ENCODE data around the gene ACE2.

The ACE2 gene

GRCh38 chrX:15547356-15547755, 53.4 kb downstream of the ACE2 start:
- H3K4me3 ChIP-seq (replicated peaks; ENCODE audit: low read depth, low read length), result no peak overlapping the region
- no peak for DNase-seq (ENCODE audit: extremely low read depth, low read depth)
- no peak for TF ChIP-seq CTCF (IDR thresholded peaks at IDR 0.05; ENCODE audit: low read depth, low read length, missing control alignments)

DNA sequence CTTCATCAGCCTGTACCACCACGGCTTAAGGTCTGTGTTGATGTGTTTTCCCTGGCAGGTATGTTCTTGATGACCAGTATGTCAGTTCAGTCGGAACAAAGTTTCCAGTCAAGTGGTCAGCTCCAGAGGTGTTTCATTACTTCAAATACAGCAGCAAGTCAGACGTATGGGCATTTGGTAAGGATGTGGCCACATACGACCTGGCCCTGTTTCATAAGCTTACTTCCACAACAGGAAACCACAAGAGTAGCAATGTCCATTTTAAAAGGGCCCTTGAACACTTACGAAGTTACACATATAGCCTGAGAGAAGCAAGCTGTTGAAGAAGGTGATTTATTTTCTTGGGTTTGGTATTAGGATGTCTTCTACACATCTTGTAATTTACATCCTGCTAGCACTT, 54.0 kb downstream of the ACE2 start:
- no peak for DNase-seq (ENCODE audit: extremely low read depth, low read depth)
- no peak for TF ChIP-seq CTCF (IDR thresholded peaks at IDR 0.05; ENCODE audit: low read depth, low read length, missing control alignments)
- H3K4me3 ChIP-seq (replicated peaks; ENCODE audit: low read depth, low read length), result no peak overlapping the region

DNA sequence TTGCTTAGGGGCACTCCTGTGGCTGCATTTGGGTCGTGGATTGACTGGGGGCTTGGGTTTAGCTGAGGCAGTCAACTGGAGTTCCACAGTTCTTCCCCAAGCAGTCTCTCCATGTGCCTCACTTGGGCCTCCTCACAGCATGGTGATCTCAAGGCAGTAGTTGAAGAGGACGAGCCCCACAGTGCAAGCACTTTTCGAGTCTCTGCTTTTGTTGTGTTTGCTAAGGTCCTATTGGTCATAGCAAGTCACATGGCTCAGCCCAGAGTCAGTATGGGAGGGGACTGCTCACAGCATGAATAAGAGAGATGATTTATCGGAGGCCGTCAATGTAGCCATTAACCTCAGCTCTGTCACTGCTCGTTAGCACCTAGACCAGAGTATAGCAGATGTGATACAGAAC, 70.4 kb downstream of the ACE2 start:
- H3K4me3 ChIP-seq (replicated peaks; ENCODE audit: low read depth, low read length), result no peak overlapping the region
- no peak for DNase-seq (ENCODE audit: extremely low read depth, low read depth)
- no peak for TF ChIP-seq CTCF (IDR thresholded peaks at IDR 0.05; ENCODE audit: low read depth, low read length, missing control alignments)

DNA sequence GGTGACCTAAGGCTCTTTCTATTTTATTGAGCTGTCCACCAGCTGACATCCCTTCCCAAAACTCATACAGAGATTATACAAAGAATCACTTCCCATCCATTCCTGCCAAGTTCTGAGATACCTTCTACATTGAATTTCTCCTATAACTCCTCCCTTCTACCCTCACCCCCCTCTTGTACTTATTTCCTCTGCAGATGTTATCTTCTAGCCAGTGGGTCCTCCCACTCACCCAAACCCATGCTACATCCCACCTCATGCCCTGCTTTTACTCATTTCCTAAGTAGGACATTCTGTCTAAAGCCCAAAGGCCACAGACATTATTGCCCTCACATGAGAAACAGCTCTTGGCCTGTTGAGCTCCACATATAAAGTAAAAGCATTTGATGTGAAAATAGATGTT, 71.6 kb downstream of the ACE2 start:
- TF ChIP-seq CTCF (IDR thresholded peaks at IDR 0.05; ENCODE audit: low read depth, low read length, missing control alignments), result no peak
- no peak for DNase-seq (ENCODE audit: extremely low read depth, low read depth)
- H3K4me3 ChIP-seq (replicated peaks; ENCODE audit: low read depth, low read length), result no peak overlapping the region

- TF ChIP-seq CTCF (IDR thresholded peaks at IDR 0.05; ENCODE audit: low read depth, low read length, missing control alignments), result no peak
- H3K4me3 ChIP-seq (replicated peaks; ENCODE audit: low read depth, low read length), result no peak overlapping the region
- no peak for DNase-seq (ENCODE audit: extremely low read depth, low read depth)
Measured at GRCh38 chrX:15525664-15526416, 74.9 kb downstream of the ACE2 start.

DNA sequence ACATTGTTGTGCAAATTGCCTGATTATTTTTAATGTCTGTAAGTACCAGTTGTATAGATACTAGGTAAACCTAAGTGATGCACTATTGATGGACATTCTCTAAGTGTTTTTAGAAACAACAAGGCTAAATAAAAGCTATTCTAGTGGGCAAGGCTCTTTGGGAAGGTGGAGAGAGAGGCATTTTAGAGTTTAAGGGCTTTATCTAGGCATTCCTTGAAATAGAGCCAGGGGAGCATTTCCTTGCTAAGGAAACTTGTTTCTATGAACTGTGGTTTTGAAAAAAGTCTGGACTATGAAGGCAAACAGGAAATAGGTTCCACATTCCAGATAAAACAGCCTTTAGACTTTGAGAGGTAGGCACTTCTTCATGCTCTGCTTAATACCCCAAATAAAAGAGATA, 76.3 kb downstream of the ACE2 start:
- no peak for DNase-seq (ENCODE audit: extremely low read depth, low read depth)
- no peak for TF ChIP-seq CTCF (IDR thresholded peaks at IDR 0.05; ENCODE audit: low read depth, low read length, missing control alignments)
- no peak overlapping the region for H3K4me3 ChIP-seq (replicated peaks; ENCODE audit: low read depth, low read length)

DNA sequence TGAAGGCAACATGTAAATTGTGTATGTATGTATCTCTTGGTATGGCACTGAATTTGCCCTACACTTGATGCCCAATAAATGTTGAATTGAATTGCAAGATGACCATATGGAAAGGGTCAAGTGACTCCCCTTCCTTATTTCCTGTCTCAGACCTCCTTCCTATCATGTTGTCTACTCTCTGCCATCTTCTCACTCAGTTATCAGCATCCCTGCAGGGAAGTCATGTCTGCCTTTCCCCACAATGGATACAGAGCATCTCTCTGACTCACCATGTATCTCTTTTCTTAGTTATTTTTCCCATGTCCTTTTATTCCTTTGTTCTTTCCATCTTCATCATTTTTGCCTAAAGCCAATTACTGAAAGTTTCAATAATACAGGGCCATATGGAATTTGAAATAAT, 77.7 kb downstream of the ACE2 start:
- no peak overlapping the region for H3K4me3 ChIP-seq (replicated peaks; ENCODE audit: low read depth, low read length)
- TF ChIP-seq CTCF (IDR thresholded peaks at IDR 0.05; ENCODE audit: low read depth, low read length, missing control alignments), result no peak

More for the DNA sequence above, 77.7 kb downstream of the ACE2 start:
- DNase-seq (ENCODE audit: extremely low read depth, low read depth), result no peak

All from HFF-Myc (cell line).